Measurements from ENCODE around the gene CER1.

CER1 gene

GRCh38 chr9:14722391-14723035 lies at the start of gene CER1:
Gene CER1 (minus strand): TSS chr9:14722733. CDS start chr9:14722672, 61 bp downstream.
- DNase-seq (ENCODE audit: low read depth in 2 of 2), result no peak

GRCh38 chr9:14770592-14770991 lies 48.1 kb upstream of the CER1 start:
- no peak for DNase-seq (ENCODE audit: low read depth in 2 of 2)

GRCh38 chr9:14769230-14769571 lies 46.7 kb upstream of the CER1 start:
- no peak for DNase-seq (ENCODE audit: low read depth in 2 of 2)

GRCh38 chr9:14768405-14769229 lies 46.1 kb upstream of the CER1 start:
- no peak for DNase-seq (ENCODE audit: low read depth in 2 of 2)

GRCh38 chr9:14766299-14766698 lies 43.8 kb upstream of the CER1 start:
- DNase-seq (ENCODE audit: low read depth in 2 of 2), result no peak

GRCh38 chr9:14761584-14761983 lies 39.1 kb upstream of the CER1 start:
- DNase-seq (ENCODE audit: low read depth in 2 of 2), result no peak

GRCh38 chr9:14760060-14760459 lies 37.5 kb upstream of the CER1 start:
- DNase-seq (ENCODE audit: low read depth in 2 of 2), result no peak

GRCh38 chr9:14756291-14756690 lies 33.8 kb upstream of the CER1 start:
- no peak for DNase-seq (ENCODE audit: low read depth in 2 of 2)

- no peak for DNase-seq (ENCODE audit: low read depth in 2 of 2)
Observed at GRCh38 chr9:14752871-14753270, 30.3 kb upstream of the CER1 start.

- no peak for DNase-seq (ENCODE audit: low read depth in 2 of 2)
Observed at GRCh38 chr9:14752271-14752670, 29.7 kb upstream of the CER1 start.

- no peak for DNase-seq (ENCODE audit: low read depth in 2 of 2)
Observed at GRCh38 chr9:14750821-14751220, 28.3 kb upstream of the CER1 start.

GRCh38 chr9:14749741-14750211 lies 27.2 kb upstream of the CER1 start:
- DNase-seq (ENCODE audit: low read depth in 2 of 2), result no peak

GRCh38 chr9:14748373-14748772 lies 25.8 kb upstream of the CER1 start:
- no peak for DNase-seq (ENCODE audit: low read depth in 2 of 2)

- no peak for DNase-seq (ENCODE audit: low read depth in 2 of 2)
Observed at GRCh38 chr9:14747111-14747510, 24.6 kb upstream of the CER1 start.

- no peak for DNase-seq (ENCODE audit: low read depth in 2 of 2)
Observed at GRCh38 chr9:14746626-14747025, 24.1 kb upstream of the CER1 start.

- DNase-seq (ENCODE audit: low read depth in 2 of 2), result no peak
Observed at GRCh38 chr9:14744768-14745167, 22.2 kb upstream of the CER1 start.

- DNase-seq (ENCODE audit: low read depth in 2 of 2), result no peak
Observed at GRCh38 chr9:14741369-14741768, 18.8 kb upstream of the CER1 start.

- DNase-seq (ENCODE audit: low read depth in 2 of 2), result no peak
Observed at GRCh38 chr9:14733133-14733532, 10.6 kb upstream of the CER1 start.

- no peak for DNase-seq (ENCODE audit: low read depth in 2 of 2)
Observed at GRCh38 chr9:14731294-14731981, 8.9 kb upstream of the CER1 start.

- DNase-seq (ENCODE audit: low read depth in 2 of 2), result no peak
Observed at GRCh38 chr9:14730461-14730898, 7.9 kb upstream of the CER1 start.

GRCh38 chr9:14723301-14723700 lies 768 bp upstream of the CER1 start:
- no peak for DNase-seq (ENCODE audit: low read depth in 2 of 2)

GRCh38 chr9:14719231-14719923 lies 3.2 kb downstream of the CER1 start:
- DNase-seq (ENCODE audit: low read depth in 2 of 2), result no peak

All from stimulated activated CD8-positive, alpha-beta memory T cell treated with anti-CD3 and anti-CD28 coated beads, Interleukin-15, amount 100 ng/mL, for 48 hours (primary cell).